GM03348 (cell line): ENCODE data around the gene C12orf57.

ENCODE experiments used
- DNase-seq: peaks from one replicate; pipeline ENCODE4 v3.0.0; 2012; ENCODE audit warnings: low spot score

The C12orf57 gene

DNA sequence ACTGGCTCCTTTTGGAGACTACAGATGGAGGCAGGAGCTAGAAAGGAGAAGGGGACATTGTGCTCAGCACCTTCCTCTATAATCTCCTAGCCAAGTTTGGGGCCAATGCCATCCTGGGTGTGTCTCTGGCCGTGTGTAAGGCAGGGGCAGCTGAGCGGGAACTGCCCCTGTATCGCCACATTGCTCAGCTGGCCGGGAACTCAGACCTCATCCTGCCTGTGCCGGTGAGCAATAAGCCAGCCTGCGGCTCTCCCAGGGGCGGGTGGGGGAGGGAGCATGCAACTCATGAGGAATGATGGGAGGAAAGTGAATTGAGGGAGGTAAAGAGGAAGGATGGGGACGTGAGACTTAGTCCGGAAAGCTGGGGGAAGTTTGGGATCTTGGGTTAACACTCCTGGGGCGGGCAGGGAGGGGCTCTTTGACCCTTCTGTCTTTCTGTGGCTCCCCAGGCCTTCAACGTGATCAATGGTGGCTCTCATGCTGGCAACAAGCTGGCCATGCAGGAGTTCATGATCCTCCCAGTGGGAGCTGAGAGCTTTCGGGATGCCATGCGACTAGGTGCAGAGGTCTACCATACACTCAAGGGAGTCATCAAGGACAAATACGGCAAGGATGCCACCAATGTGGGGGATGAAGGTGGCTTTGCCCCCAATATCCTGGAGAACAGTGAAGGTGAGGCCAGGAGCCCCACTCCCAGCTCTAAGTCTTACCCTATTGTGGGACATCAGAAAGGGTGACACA lies 26.2 kb upstream of the C12orf57 start:
- DNase-seq, result no peak

DNA sequence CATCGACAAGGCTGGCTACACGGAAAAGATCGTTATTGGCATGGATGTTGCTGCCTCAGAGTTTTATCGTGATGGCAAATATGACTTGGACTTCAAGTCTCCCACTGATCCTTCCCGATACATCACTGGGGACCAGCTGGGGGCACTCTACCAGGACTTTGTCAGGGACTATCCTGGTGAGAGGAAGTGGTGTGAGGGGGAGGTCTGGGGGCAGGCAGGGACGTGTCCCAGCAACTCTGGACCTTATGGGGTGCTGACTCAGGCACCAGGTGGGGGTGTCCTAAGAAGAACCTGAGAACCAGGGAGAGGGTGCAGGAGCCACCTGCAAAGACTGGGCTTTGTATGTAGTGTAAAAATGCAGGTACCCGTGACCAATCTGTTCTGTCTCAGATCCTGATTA lies 24.2 kb upstream of the C12orf57 start:
- no peak for DNase-seq

DNA sequence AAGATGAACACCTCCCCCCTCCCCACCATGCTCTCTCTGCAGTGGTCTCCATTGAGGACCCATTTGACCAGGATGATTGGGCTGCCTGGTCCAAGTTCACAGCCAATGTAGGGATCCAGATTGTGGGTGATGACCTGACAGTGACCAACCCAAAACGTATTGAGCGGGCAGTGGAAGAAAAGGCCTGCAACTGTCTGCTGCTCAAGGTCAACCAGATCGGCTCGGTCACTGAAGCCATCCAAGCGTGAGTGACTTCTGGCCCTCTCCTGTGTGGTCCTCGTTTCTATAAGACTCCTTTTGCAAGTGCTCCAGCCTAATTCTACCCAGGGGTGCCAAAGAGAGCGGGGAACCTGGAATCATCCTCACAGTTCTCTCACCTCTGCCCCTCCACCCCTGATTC lies 22.3 kb upstream of the C12orf57 start:
- DNase-seq, result no peak

DNA sequence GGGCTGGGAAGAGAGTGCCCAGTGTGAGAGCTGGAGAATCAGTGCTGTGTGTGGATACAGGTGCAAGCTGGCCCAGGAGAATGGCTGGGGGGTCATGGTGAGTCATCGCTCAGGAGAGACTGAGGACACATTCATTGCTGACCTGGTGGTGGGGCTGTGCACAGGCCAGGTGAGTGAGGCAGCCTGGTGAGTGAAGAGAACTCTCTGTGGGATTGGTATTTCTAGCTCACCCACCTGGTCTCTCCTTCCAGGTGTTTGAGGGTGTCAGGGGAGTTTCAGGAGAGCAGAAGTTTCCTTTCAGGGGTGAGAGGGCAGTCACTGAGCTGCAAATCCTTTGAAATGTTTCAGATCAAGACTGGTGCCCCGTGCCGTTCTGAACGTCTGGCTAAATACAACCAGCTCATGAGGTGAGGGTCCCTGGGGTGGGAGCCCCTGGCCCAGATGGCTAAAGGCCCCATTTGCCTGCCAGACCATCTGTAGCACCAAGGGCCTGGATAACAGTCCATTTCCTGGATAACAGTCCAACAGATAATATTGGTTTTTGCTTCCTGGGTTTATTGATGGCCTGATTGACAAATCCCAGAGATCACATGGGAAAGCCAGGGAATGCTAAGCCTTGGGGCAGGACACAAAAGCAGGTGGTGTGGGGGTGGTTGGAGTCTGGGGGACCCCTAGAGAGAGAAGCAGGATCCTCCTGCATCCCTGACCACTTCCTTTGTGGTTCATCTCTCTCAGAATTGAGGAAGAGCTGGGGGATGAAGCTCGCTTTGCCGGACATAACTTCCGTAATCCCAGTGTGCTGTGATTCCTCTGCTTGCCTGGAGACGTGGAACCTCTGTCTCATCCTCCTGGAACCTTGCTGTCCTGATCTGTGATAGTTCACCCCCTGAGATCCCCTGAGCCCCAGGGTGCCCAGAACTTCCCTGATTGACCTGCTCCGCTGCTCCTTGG lies 21.6 kb upstream of the C12orf57 start:
- DNase-seq, result no peak

DNA sequence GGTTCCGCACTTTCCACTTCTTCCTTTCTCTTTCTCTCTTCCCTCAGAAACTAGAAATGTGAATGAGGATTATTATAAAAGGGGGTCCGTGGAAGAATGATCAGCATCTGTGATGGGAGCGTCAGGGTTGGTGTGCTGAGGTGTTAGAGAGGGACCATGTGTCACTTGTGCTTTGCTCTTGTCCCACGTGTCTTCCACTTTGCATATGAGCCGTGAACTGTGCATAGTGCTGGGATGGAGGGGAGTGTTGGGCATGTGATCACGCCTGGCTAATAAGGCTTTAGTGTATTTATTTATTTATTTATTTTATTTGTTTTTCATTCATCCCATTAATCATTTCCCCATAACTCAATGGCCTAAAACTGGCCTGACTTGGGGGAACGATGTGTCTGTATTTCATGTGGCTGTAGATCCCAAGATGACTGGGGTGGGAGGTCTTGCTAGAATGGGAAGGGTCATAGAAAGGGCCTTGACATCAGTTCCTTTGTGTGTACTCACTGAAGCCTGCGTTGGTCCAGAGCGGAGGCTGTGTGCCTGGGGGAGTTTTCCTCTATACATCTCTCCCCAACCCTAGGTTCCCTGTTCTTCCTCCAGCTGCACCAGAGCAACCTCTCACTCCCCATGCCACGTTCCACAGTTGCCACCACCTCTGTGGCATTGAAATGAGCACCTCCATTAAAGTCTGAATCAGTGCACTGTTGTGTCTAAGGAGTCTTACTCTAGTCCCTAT lies 20.7 kb upstream of the C12orf57 start:
- no peak for DNase-seq

DNA sequence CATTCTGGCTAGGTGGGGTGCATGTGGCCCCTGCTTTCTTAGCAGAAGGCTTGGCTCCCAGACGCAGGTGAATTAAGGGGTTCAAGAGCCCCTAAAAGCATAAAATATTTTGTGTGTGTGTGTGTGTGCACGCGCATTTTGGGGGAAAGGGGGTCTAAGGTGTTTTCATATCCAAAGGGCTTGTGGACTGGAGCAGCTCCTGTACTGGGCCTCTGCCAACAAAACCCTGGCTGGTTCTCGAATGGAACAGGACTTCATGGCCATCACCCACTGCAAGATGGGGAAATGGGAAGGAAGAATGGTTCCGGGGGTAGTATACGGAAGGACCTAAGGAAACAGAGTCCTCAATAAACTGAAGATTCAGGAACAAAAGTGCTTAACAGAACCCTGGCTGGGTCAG lies 20.0 kb upstream of the C12orf57 start:
- DNase-seq, result no peak

DNA sequence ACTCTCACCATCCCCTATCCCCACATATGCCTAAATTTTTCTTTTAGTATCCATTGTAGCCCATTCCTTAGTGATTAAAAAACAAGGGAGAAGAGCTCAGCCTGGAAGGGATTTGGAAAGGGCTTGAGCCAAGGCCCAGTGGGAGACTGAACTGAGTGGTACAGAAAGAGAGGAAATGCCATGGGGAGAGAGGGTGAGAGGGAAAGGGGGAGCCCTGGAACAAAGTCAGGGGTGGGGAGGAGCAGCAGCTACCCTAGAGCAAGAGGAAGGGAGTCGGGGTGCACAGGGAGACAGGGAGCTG lies 18.6 kb upstream of the C12orf57 start:
- DNase-seq, result no peak

DNA sequence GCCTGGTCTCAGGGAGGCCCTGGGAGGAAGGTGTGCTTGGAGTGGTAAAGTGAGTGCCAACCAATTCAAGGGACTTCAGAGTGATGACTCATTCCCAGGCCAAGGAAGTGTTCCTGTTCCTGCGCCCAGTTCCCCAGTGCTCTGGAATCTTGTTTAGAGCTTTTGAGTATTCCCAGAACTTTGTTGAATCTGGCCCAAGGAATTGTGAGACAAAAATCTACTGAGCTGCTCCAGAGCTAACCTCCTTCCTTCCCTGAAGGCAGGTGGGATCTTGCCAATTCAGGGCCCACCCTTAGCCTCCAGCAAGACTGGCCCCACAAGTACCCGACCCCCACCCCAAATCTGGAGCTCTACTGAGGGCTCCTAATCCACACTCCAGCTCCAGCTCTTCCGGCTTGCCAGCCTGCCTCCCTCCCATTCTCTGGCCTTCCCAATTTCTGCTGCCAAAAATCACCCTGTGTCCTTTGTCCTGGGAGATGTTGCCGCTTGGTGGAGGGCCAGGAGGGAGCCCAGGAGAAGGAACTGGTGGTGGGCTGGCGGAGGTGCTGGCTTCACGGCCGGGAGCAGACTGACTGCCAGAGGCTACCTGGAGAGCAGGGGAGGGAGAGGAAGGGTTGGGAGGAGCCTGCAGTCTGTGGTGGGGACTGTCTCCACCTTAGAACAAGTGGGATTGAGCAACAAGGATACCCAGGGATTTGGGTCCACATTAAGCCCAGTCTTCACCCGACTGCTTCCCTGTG lies 18.1 kb upstream of the C12orf57 start:
- peak; percentile 76 for DNase-seq

DNA sequence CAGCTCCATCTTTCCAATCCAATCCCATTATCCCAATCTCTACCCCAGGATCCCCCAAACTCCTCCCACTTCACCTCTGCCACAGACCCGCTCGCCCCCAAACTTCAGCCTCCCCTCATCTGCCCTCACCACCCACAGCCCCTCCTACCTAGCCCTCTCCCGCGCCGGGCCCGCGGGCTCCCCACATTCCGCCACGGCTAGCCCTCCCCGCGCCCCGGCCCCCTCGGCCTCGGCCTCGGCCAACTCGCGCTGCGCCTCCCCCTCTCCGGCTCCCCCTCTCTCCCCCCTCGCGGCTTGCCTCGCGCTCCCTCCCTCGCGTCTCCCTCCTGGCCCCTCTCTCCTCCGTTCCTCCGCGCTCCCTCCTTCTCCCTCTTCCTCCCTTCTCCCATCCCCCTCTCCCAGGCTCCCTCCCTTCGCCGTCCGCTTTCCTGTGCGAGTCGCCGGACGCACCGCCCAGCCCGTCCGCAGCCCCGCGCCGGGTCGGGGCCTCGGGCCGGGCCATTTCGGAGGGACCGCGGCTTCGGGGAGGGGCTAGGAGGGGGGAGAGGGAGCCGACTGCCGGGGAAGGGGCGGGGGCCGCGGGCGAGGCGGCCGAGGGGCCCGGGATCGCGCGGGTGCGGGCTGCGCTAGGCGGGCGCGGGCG lies 16.3 kb upstream of the C12orf57 start, which contains the start of gene ATN1:
Gene ATN1, plus strand, starts transcription at position 581 of the 643 bp plus-strand sequence. CDS start 6,043 bp downstream, outside the sequence.
- DNase-seq, result peak; percentile 86

DNA sequence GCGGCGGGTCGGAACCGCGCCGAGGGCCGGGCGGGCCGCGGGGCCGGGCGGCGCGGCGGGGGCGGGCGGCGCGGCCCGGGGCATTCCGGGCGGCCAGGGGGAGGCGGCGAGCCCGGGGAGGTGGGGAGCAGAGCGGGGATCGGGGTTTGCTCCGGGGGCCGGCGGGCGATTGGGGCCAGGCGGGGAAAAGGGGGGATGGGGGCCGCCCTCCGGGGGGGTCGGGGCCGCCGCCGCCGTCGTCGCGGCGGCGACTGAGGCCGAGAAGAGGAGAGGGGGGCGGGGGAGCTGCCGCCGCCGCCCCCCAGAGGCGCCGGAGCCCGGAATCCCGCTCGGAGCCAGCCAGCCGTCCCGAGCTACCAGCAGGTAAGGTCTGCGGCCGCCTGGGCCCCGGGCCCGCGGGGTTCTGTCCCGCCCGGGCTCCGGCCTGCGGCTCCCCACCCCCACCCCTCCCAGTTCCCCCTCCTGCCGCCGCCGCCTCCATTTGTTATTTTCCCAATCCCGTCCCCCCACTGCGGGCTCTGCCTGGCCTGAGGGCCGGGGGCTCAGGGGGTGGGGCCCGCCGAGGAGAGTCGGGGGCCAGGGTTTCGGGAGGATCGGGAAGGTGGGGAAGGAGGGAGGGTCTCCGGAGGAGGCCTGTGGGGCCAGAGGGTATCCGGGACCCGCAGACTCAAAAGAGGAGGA lies 15.7 kb upstream of the C12orf57 start:
- DNase-seq, result peak; percentile 59

DNA sequence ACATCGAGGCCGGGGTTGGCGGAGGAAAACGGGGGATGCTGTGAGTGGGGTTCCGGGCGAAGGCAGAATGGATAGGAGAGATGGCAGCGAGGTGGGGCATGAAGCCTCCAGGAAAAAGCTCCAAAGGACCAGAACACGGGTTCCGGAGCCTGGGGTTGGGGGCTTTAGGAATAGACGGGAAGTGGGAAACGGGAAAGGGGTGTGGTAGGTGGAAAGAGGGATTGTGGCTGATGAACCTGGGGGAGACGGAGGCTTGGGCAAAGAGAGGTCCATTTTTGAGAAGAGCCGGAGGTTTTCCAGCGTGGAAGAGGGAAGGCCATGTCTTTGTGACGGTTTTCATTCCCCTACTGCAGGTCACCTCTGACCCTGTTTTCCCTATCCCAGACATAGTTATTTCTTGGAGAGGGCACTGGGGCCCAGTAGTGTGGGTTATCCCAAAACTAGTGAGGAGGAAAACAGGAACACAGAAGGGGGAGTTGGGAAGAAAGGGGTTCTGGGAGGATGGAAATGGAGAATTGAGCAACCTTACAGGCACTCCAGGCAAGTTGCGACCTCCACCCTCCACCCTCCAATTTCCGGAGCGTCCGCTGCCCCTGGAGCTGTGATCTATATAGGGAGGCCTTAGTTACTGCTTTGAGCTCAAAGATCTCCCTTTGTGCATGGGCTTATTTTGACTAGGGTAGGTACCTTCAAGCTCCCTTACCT lies 15.0 kb upstream of the C12orf57 start:
- DNase-seq, result peak; percentile 8

DNA sequence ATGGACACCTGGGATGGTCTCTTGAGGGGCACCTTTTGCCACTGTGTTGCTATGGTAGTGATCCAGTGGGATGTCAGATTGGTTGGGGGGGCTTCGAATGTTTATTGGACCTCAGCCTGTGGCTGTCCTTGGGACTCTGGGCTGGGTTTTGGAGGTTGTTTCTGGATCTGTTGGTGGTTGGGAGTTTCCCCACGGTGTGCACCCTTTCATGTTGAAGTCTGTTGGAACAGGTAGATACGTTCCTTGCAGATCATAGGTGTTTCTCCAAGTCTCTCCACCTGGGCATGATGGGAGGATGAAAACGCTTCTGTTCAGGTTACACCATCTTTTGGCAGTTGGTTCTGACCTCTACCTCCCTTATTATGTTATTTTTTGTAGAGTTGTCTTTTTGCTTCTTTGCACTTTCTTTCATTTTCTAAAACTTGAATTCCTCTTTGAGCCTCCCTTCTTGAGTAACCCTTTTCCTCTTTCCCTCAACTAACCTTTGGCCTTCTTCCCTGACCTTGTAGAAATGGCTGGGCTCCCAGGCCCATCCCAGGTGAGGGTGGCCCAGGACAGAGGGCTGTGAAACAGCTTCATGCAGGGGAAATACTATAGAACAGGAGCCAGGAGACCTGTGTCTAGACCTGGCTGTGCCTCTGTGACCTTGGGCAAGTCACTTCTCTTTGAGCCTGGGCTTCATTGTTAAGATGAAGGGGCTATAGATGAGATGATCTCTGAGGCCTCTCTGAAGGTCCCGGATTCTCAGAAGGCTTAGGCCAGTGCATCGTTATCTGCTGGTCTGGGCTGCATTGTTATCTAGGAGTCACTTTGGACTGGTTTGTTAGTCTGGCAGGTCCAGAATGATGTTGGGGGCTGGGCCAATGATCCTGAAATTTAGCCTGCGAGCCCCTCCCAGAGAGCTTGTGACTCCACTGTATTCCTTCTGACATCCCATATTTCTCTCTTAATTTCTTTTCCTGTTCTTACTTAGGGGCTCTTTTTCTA lies 14.1 kb upstream of the C12orf57 start:
- no peak for DNase-seq

DNA sequence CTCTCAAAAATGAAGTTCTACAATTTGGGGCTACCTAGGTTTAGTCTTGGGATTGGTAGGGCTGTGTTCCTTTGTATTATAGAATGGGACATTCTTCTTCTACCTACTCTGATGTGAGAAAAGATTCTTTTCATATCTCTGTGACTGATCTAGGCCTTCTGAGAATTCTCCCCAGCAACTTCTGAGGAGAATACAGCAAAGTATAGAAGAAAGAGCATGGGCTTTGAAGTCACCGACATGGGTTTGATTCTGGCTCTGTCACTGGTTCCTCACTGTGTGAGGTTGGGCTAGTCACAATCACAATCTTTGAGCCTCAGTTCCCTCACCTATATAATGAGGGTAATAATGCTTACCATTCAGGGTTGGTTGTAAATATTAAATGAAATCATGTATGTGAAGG lies 11.1 kb upstream of the C12orf57 start:
- DNase-seq, result no peak

DNA sequence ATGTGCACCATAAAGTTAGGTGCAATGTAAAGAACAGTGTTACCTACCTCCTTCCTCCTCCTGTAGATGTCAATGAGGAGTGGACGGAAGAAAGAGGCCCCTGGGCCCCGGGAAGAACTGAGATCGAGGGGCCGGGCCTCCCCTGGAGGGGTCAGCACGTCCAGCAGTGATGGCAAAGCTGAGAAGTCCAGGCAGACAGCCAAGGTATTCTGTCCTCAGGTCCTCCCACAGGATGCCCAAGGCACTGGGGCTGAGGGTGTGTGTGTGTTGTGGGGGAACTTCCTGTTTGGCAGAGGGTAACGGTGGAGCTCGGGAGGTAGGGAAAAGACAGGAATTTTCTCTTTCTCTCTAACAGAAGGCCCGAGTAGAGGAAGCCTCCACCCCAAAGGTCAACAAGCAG lies 9.7 kb upstream of the C12orf57 start:
- no peak for DNase-seq

DNA sequence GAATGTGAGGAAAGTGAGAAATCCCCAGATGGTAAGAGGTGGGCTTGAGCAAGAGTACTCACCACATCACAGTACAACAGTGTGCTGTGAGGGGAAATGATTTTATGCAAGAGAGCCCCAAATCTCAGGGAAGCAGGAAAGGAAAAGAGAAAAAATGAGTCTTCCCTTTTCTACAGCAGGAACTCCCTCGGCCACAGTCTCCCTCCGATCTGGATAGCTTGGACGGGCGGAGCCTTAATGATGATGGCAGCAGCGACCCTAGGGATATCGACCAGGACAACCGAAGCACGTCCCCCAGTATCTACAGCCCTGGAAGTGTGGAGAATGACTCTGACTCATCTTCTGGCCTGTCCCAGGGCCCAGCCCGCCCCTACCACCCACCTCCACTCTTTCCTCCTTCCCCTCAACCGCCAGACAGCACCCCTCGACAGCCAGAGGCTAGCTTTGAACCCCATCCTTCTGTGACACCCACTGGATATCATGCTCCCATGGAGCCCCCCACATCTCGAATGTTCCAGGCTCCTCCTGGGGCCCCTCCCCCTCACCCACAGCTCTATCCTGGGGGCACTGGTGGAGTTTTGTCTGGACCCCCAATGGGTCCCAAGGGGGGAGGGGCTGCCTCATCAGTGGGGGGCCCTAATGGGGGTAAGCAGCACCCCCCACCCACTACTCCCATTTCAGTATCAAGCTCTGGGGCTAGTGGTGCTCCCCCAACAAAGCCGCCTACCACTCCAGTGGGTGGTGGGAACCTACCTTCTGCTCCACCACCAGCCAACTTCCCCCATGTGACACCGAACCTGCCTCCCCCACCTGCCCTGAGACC lies 8.2 kb upstream of the C12orf57 start:
- DNase-seq, result no peak

DNA sequence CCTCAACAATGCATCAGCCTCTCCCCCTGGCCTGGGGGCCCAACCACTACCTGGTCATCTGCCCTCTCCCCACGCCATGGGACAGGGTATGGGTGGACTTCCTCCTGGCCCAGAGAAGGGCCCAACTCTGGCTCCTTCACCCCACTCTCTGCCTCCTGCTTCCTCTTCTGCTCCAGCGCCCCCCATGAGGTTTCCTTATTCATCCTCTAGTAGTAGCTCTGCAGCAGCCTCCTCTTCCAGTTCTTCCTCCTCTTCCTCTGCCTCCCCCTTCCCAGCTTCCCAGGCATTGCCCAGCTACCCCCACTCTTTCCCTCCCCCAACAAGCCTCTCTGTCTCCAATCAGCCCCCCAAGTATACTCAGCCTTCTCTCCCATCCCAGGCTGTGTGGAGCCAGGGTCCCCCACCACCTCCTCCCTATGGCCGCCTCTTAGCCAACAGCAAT lies 7.6 kb upstream of the C12orf57 start:
- DNase-seq, result no peak

DNA sequence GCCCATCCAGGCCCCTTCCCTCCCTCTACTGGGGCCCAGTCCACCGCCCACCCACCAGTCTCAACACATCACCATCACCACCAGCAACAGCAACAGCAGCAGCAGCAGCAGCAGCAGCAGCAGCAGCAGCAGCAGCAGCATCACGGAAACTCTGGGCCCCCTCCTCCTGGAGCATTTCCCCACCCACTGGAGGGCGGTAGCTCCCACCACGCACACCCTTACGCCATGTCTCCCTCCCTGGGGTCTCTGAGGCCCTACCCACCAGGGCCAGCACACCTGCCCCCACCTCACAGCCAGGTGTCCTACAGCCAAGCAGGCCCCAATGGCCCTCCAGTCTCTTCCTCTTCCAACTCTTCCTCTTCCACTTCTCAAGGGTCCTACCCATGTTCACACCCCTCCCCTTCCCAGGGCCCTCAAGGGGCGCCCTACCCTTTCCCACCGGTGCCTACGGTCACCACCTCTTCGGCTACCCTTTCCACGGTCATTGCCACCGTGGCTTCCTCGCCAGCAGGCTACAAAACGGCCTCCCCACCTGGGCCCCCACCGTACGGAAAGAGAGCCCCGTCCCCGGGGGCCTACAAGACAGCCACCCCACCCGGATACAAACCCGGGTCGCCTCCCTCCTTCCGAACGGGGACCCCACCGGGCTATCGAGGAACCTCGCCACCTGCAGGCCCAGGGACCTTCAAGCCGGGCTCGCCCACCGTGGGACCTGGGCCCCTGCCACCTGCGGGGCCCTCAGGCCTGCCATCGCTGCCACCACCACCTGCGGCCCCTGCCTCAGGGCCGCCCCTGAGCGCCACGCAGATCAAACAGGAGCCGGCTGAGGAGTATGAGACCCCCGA lies 7.0 kb upstream of the C12orf57 start:
- DNase-seq, result no peak
